H9 (cell line): ENCODE data around the gene GRB2. TPM values are rescaled to one million over a fixed set of nuclear protein-coding genes. Genes with fewer than 3 reads are reported as not detected.

Experiments
- DNase-seq: peaks from one replicate; pipeline ENCODE4 v3.0.0-alpha.2; 2017
- H2AFZ ChIP-seq: one replicate; pipeline ENCODE4 v1.6.1; 2013; ENCODE audit warnings: mild to moderate bottlenecking, low read length, control low read depth, moderate library complexity
- H2AK5ac ChIP-seq: 2 replicates; pipeline ENCODE4 v1.6.1; 2013; ENCODE audit warnings: low read length, control low read depth, mixed read lengths; ENCODE audit not compliant: insufficient read length
- H2BK120ac ChIP-seq: one replicate; pipeline ENCODE4 v1.6.1; 2013; ENCODE audit warnings: low read depth, mild to moderate bottlenecking, low read length, control low read depth, inconsistent platforms; ENCODE audit not compliant: poor library complexity, severe bottlenecking
- H2BK12ac ChIP-seq: 2 replicates; pipeline ENCODE4 v1.6.1; 2013; ENCODE audit warnings: low read length, control low read depth, mixed read lengths, low read depth; ENCODE audit not compliant: insufficient read length
- H2BK15ac ChIP-seq: 2 replicates; pipeline ENCODE4 v1.6.1; 2013; ENCODE audit warnings: low read depth, low read length, control low read depth
- H2BK20ac ChIP-seq: one replicate; pipeline ENCODE4 v1.6.1; 2013; ENCODE audit warnings: low read depth, mild to moderate bottlenecking, low read length, control low read depth, inconsistent platforms; ENCODE audit not compliant: poor library complexity, severe bottlenecking
- H2BK5ac ChIP-seq: 2 replicates; pipeline ENCODE4 v1.6.1; 2013; ENCODE audit warnings: low read length, control low read depth, mixed read lengths; ENCODE audit not compliant: insufficient read length
- H3K14ac ChIP-seq: 2 replicates; pipeline ENCODE4 v1.6.1; 2013; ENCODE audit warnings: low read length, control low read depth; ENCODE audit not compliant: insufficient read depth
- H3K18ac ChIP-seq: 2 replicates; pipeline ENCODE4 v1.6.1; 2013; ENCODE audit warnings: low read depth, mild to moderate bottlenecking, mixed read lengths, low read length, control low read depth; ENCODE audit not compliant: insufficient read length
- H3K23ac ChIP-seq: 2 replicates; pipeline ENCODE4 v1.6.1; 2013; ENCODE audit warnings: low read length, control low read depth, mixed read lengths, low read depth; ENCODE audit not compliant: insufficient read length
- H3K23me2 ChIP-seq: 2 replicates; pipeline ENCODE4 v1.6.1; 2013; ENCODE audit warnings: low read depth, mild to moderate bottlenecking, mixed read lengths, low read length, control low read depth; ENCODE audit not compliant: insufficient read length, poor library complexity, severe bottlenecking
- H3K27ac ChIP-seq: 2 replicates; pipeline ENCODE4 v1.5.1; 2013; ENCODE audit warnings: low read length, control low read depth, mixed read lengths, low read depth; ENCODE audit not compliant: insufficient read length
- H3K27me3 ChIP-seq: 2 replicates; pipeline ENCODE4 v1.6.1; 2013; ENCODE audit warnings: low read length, control low read depth, inconsistent platforms; ENCODE audit not compliant: insufficient read depth
- H3K4ac ChIP-seq: 2 replicates; pipeline ENCODE4 v1.6.1; 2013; ENCODE audit warnings: low read depth, mild to moderate bottlenecking, control low read depth, inconsistent platforms, low read length, moderate library complexity
- H3K4me1 ChIP-seq: 2 replicates; pipeline ENCODE4 v1.6.1; 2013; ENCODE audit warnings: low read length, control low read depth, inconsistent platforms; ENCODE audit not compliant: insufficient read depth
- H3K4me2 ChIP-seq: 2 replicates; pipeline ENCODE4 v1.6.1; 2013; ENCODE audit warnings: low read length, control low read depth, mixed read lengths; ENCODE audit not compliant: insufficient read length, insufficient read depth
- H3K56ac ChIP-seq: 2 replicates; pipeline ENCODE4 v1.6.1; 2013; ENCODE audit warnings: low read depth, mild to moderate bottlenecking, mixed read lengths, low read length, control low read depth; ENCODE audit not compliant: insufficient read length
- H3K79me1 ChIP-seq: 2 replicates; pipeline ENCODE4 v1.6.1; 2013; ENCODE audit warnings: low read depth, mild to moderate bottlenecking, moderate library complexity, low read length, control low read depth, inconsistent platforms; ENCODE audit not compliant: insufficient read depth, poor library complexity, severe bottlenecking
- H3K79me2 ChIP-seq: 2 replicates; pipeline ENCODE4 v1.6.1; 2013; ENCODE audit warnings: low read length, control low read depth, inconsistent platforms; ENCODE audit not compliant: insufficient read depth
- H3K9ac ChIP-seq: 2 replicates; pipeline ENCODE4 v1.6.1; 2013; ENCODE audit warnings: low read length, control low read depth, mixed read lengths; ENCODE audit not compliant: insufficient read length; ENCODE audit errors: extremely low read depth
- H3K9me3 ChIP-seq: one replicate; pipeline ENCODE4 v1.6.1; 2013; ENCODE audit warnings: low read depth, low read length, inconsistent platforms; ENCODE audit not compliant: control insufficient read depth
- H3T11ph ChIP-seq: one replicate; pipeline ENCODE4 v1.6.1; 2013; ENCODE audit warnings: mild to moderate bottlenecking, low read length, control low read depth, inconsistent platforms
- H4K20me1 ChIP-seq: one replicate; pipeline ENCODE4 v1.6.1; 2013; ENCODE audit not compliant: control insufficient read depth, insufficient read length, insufficient read depth
- H4K5ac ChIP-seq: 2 replicates; pipeline ENCODE4 v1.6.1; 2013; ENCODE audit warnings: low read depth, mild to moderate bottlenecking, mixed read lengths, low read length, control low read depth; ENCODE audit not compliant: insufficient read length
- H4K8ac ChIP-seq: replicated peaks from 2 replicates; pipeline ENCODE4 v1.6.1; 2013; ENCODE audit warnings: low read length, control low read depth, mixed read lengths, low read depth; ENCODE audit not compliant: insufficient read length
- H4K91ac ChIP-seq: 2 replicates; pipeline ENCODE4 v1.6.1; 2013; ENCODE audit warnings: low read depth, mild to moderate bottlenecking, moderate library complexity, mixed read lengths, low read length, control low read depth; ENCODE audit not compliant: insufficient read length
- H3K27ac Mint-ChIP-seq, 3 experiments: 2 replicates in 2 of 3; 3 replicates in 1 of 3; pipeline ENCODE4 v1.8.0; 2020 to 2021; ENCODE audit warnings: mixed read lengths in 3 of 3, mild to moderate bottlenecking in 1 of 3, moderate library complexity in 1 of 3
- H3K27me3 Mint-ChIP-seq: 2 replicates; pipeline ENCODE4 v1.8.0; 2021; ENCODE audit warnings: low read depth, mild to moderate bottlenecking, moderate library complexity, mixed read lengths
- H3K36me3 Mint-ChIP-seq, 3 experiments: 2 replicates in 2 of 3; 3 replicates in 1 of 3; pipeline ENCODE4 v1.8.0; 2020 to 2021; ENCODE audit warnings: low read depth in 3 of 3, mixed read lengths in 3 of 3; ENCODE audit not compliant: insufficient read depth in 1 of 3
- H3K4me1 Mint-ChIP-seq, 2 experiments: 2 replicates each; pipeline ENCODE4 v1.8.0; 2020; ENCODE audit warnings: mixed read lengths in 2 of 2
- H3K4me3 Mint-ChIP-seq, 2 experiments: 2 replicates in 1 of 2; 3 replicates in 1 of 2; pipeline ENCODE4 v1.8.0; 2020 to 2021; ENCODE audit warnings: mild to moderate bottlenecking in 2 of 2, mixed read lengths in 2 of 2, moderate library complexity in 1 of 2
- H3K9me3 Mint-ChIP-seq, 2 experiments: 2 replicates in 1 of 2; 3 replicates in 1 of 2; pipeline ENCODE4 v1.8.0; 2020; ENCODE audit warnings: mild to moderate bottlenecking in 2 of 2, mixed read lengths in 2 of 2, moderate library complexity in 1 of 2
- WGBS: extraction: QIAGEN DNeasy Blood & Tissue Kit; methylation state at CpG from one replicate; pipeline ENCODE4 v1.1.7; 2013; ENCODE audit warnings: missing lambda C conversion rate, low lambda C conversion rate, mixed read lengths; ENCODE audit not compliant: insufficient read length; ENCODE audit errors: extremely low coverage; 5-methylcytosine and 5-hydroxymethylcytosine counted together
- total RNA-seq: library from RNA; stranded (reverse); gene quantifications from 2 replicates; pipeline ENCODE4 v1.2.1, GENCODE V29; 2021
- TF ChIP-seq, protein P1 (sequence below): fragments of 200-600 bp; sonication (generic); conservative IDR thresholded peaks from 3 replicates; pipeline ENCODE4 v1.8.0; 2021; ENCODE audit warnings: antibody characterized with exemption, mild to moderate bottlenecking

Gene GRB2
- total RNA-seq, 1 experiment from 2014 or later = 91.7 TPM

DNA sequence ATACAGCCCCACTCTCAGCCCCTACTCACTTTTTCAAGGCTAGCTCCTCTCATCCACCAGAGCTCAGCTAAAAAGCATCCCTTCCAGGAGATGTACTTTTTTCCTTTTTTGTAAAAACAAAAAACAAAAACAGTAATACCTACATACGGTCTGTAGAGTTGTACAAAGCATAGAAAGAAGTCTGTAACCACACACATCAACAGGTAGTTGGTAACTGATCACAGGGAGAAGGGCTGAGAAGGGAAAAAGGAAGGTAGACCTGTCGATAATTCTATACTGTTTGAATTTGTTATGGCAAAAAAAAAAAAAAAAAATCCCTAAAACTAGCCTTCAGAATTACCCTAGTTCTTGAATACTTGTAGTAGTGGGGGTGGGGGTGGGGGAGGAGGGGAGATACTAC is 117.1 kb downstream of the GRB2 start:
- Mint-ChIP-seq H3K27ac (no peak overlapping the region), H3K36me3 (peaks cover 8 to 29% (median 12%) of the 10 kb centered on the region in 3 experiments; a peak in 6 of 7 replicates)
- H3K23me2 ChIP-seq = peaks cover 9% of the 10 kb centered on the region

More for the DNA sequence above, 117.1 kb downstream of the GRB2 start:
- Histone ChIP-seq H3K23ac (no peak overlapping the region), H2AK5ac (no peak overlapping the region), H3T11ph (no peak overlapping the region), H3K27me3 (no peaks in the 10 kb centered on the region), H2BK120ac (no peak overlapping the region), H4K5ac (no peak overlapping the region), H3K4ac (no peak overlapping the region), H3K56ac (no peak overlapping the region), H2BK12ac (no peak overlapping the region), H4K8ac (no peak overlapping the region), H3K4me2 (peak overlapping the region; percentile 85), H3K27ac (no peak overlapping the region), H3K9ac (peak overlapping the region; percentile 65), H2BK5ac (no peak overlapping the region), H2BK20ac (no peak overlapping the region), H3K79me1 (no peaks in the 10 kb centered on the region), H3K9me3 (no peaks in the 10 kb centered on the region), H4K91ac (no peak overlapping the region), H3K18ac (no peak overlapping the region), H3K4me1 (no peaks in the 10 kb centered on the region), H4K20me1 (no peaks in the 10 kb centered on the region), H2AFZ (no peak overlapping the region), H3K79me2 (no peaks in the 10 kb centered on the region), H3K14ac (no peak overlapping the region), H2BK15ac (no peak overlapping the region)
- no peak for DNase-seq
- no peaks in the 10 kb centered on the region; the same call in 1 of the 2 replicates for H3K27me3 Mint-ChIP-seq
- H3K4me3 Mint-ChIP-seq = peak overlapping the region; percentile 89 to 93
- no CpG with 5 or more reads among the region's 2 CpGs for WGBS
- TF ChIP-seq, protein P1, sequence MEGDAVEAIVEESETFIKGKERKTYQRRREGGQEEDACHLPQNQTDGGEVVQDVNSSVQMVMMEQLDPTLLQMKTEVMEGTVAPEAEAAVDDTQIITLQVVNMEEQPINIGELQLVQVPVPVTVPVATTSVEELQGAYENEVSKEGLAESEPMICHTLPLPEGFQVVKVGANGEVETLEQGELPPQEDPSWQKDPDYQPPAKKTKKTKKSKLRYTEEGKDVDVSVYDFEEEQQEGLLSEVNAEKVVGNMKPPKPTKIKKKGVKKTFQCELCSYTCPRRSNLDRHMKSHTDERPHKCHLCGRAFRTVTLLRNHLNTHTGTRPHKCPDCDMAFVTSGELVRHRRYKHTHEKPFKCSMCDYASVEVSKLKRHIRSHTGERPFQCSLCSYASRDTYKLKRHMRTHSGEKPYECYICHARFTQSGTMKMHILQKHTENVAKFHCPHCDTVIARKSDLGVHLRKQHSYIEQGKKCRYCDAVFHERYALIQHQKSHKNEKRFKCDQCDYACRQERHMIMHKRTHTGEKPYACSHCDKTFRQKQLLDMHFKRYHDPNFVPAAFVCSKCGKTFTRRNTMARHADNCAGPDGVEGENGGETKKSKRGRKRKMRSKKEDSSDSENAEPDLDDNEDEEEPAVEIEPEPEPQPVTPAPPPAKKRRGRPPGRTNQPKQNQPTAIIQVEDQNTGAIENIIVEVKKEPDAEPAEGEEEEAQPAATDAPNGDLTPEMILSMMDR = no peak
- H3K9me3 Mint-ChIP-seq = no peaks in the 10 kb centered on the region; a peak in 1 of 5 replicates
- H3K4me1 Mint-ChIP-seq = peaks cover 8 to 10% of the 10 kb centered on the region in 2 experiments
